OCI-LY7 (cell line): Measurements from ENCODE around the gene CCDC81.

Experiments
- CTCF ChIP-seq: fragments of 200-600 bp; sonication (generic); conservative IDR thresholded peaks from 2 replicates; pipeline ENCODE4 v1.5.1; 2014; ENCODE audit warnings: mild to moderate bottlenecking, antibody characterized with exemption, low read length, moderate library complexity, mixed read lengths
- EZH2phosphoT487 ChIP-seq: fragments of 200-600 bp; sonication (generic); IDR thresholded peaks from 2 replicates; pipeline ENCODE4 v1.6.1; 2018; ENCODE audit warnings: low read depth, borderline replicate concordance, mild to moderate bottlenecking, mixed run types, antibody characterized with exemption, low read length, moderate library complexity, mixed read lengths

DNA sequence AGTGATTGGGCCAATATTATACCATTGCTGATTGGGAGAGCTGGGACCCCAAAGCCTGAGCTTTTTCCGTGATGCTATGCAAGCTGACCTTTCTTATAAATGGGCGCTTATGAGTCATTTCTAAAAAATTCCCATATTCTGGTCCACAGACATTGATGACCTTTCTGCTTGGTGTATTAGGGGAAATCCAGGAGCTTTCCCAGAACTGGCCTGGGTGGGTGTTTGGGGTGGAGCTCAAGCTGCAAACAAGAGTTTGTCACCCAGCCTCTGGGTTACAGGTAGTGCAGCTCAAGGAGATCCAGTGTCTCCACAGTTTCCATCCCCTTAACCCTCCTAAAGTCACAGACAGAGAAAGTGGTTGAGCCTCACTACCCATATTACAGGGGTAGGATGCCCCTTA, 67.7 kb downstream of the CCDC81 start:
- TF ChIP-seq CTCF: no peak
- TF ChIP-seq EZH2phosphoT487: no peak
